CD14-positive monocyte (primary cell): ENCODE data around the gene CASTOR1. TPM values are rescaled to one million over a fixed set of nuclear protein-coding genes. Genes with fewer than 3 reads are reported as not detected.
A peak's percentile ranks its signal among the peaks of the same experiment; 100 is the strongest.

Experiments
- DNase-seq, 3 donors: peaks; one replicate each; pipeline ENCODE4 v3.0.0-alpha.2; 2011 to 2022
- H2AFZ ChIP-seq: 2 replicates; pipeline ENCODE4 v1.6.0; 2012; ENCODE audit warnings: mild to moderate bottlenecking, low read depth, low read length, inconsistent platforms; ENCODE audit not compliant: insufficient read depth, poor library complexity, severe bottlenecking
- H3K27ac ChIP-seq, 2 donors: 1 replicate in 1 of 2; 2 replicates in 1 of 2; pipeline ENCODE4 v1.5.1; 2012 to 2013; ENCODE audit warnings: low read length in 2 of 2, control low read depth in 1 of 2, inconsistent platforms in 1 of 2, low read depth in 1 of 2, mild to moderate bottlenecking in 1 of 2
- H3K27me3 ChIP-seq, 2 donors: one replicate each; pipeline versions ENCODE4 v1.6.0 to v1.6.1; 2011 to 2013; ENCODE audit warnings: low read length in 2 of 2; ENCODE audit not compliant: control insufficient read depth in 2 of 2, insufficient read depth in 2 of 2
- H3K36me3 ChIP-seq, 2 donors: replicated peaks in 1 of 2; 1 replicate in 1 of 2; 2 replicates in 1 of 2; pipeline versions ENCODE4 v1.5.1 to v1.6.1; 2012 to 2013; ENCODE audit warnings: low read length in 2 of 2, control low read depth in 1 of 2, inconsistent platforms in 1 of 2, mild to moderate bottlenecking in 1 of 2; ENCODE audit not compliant: insufficient read depth in 2 of 2, control insufficient read depth in 1 of 2
- H3K4me1 ChIP-seq, 2 donors: 1 replicate in 1 of 2; 2 replicates in 1 of 2; pipeline versions ENCODE4 v1.5.1 to v1.6.1; 2012 to 2013; ENCODE audit warnings: low read length in 2 of 2, control low read depth in 1 of 2, inconsistent platforms in 1 of 2, mild to moderate bottlenecking in 1 of 2, moderate library complexity in 1 of 2; ENCODE audit not compliant: insufficient read depth in 2 of 2, control insufficient read depth in 1 of 2
- H3K4me2 ChIP-seq: replicated peaks from 2 replicates; pipeline ENCODE3; 2012; ENCODE audit warnings: low read length, moderate library complexity, mild to moderate bottlenecking; ENCODE audit not compliant: poor library complexity, severe bottlenecking; ENCODE audit errors: extremely low read depth
- H3K4me3 ChIP-seq, 3 experiments: fragments of 200-600 bp in 1 of 3; sonication (generic) in 1 of 3; replicated peaks in 1 of 3; 1 replicate in 2 of 3; 2 replicates in 1 of 3; pipeline ENCODE4 v1.5.1; 2011 to 2013; ENCODE audit warnings: low read length in 3 of 3, mild to moderate bottlenecking in 3 of 3, control low read depth in 2 of 3, low read depth in 2 of 3, inconsistent platforms in 1 of 3, moderate library complexity in 1 of 3
- H3K79me2 ChIP-seq: 2 replicates; pipeline ENCODE4 v1.6.0; 2012; ENCODE audit warnings: mild to moderate bottlenecking, control low read depth, inconsistent platforms, low read length, moderate library complexity; ENCODE audit not compliant: insufficient read depth
- H3K9ac ChIP-seq: 2 replicates; pipeline ENCODE4 v1.6.0; 2017; ENCODE audit warnings: low read length, mild to moderate bottlenecking; ENCODE audit not compliant: insufficient read depth, poor library complexity, severe bottlenecking
- H3K9me3 ChIP-seq, 2 donors: replicated peaks in 1 of 2; 1 replicate in 1 of 2; 2 replicates in 1 of 2; pipeline versions ENCODE4 v1.5.1 to v1.6.1; 2012 to 2013; ENCODE audit warnings: low read length in 2 of 2, control low read depth in 1 of 2; ENCODE audit not compliant: control insufficient read depth in 1 of 2, insufficient read depth in 1 of 2
- H4K20me1 ChIP-seq: 2 replicates; pipeline ENCODE4 v1.6.0; 2012; ENCODE audit warnings: mild to moderate bottlenecking, low read length, control low read depth, moderate library complexity; ENCODE audit not compliant: insufficient read depth
- H3K27ac Mint-ChIP-seq, 7 donors: one replicate each; pipeline ENCODE4 v1.8.0; 2020; ENCODE audit warnings: mild to moderate bottlenecking in 7 of 7, mixed read lengths in 7 of 7, moderate library complexity in 6 of 7, inconsistent platforms in 2 of 7
- H3K27me3 Mint-ChIP-seq, 3 donors: one replicate each; pipeline ENCODE4 v1.8.0; 2021 to 2022; ENCODE audit warnings: low read depth in 3 of 3, mild to moderate bottlenecking in 3 of 3, mixed read lengths in 3 of 3, moderate library complexity in 3 of 3, inconsistent platforms in 1 of 3
- H3K36me3 Mint-ChIP-seq, 2 donors: one replicate each; pipeline ENCODE4 v1.8.0; 2020; ENCODE audit warnings: mixed read lengths in 2 of 2, inconsistent platforms in 1 of 2, mild to moderate bottlenecking in 1 of 2
- H3K4me1 Mint-ChIP-seq: one replicate; pipeline ENCODE4 v1.8.0; 2020; ENCODE audit warnings: mild to moderate bottlenecking, mixed read lengths
- H3K4me3 Mint-ChIP-seq, 2 donors: one replicate each; pipeline ENCODE4 v1.8.0; 2020; ENCODE audit warnings: mild to moderate bottlenecking in 2 of 2, mixed read lengths in 2 of 2, moderate library complexity in 1 of 2
- H3K9me3 Mint-ChIP-seq, 7 donors: one replicate each; pipeline ENCODE4 v1.8.0; 2020 to 2022; ENCODE audit warnings: mixed read lengths in 7 of 7, mild to moderate bottlenecking in 6 of 7, moderate library complexity in 6 of 7, inconsistent platforms in 2 of 7
- WGBS: methylation state at CpG from one replicate; pipeline ENCODE4 v1.1.5; 2013; ENCODE audit warnings: missing lambda C conversion rate; ENCODE audit not compliant: insufficient coverage; 5-methylcytosine and 5-hydroxymethylcytosine counted together
- intact Hi-C, 2 donors: fragments of 100-400 bp; cut with micrococcal nuclease; formaldehyde crosslinking; loops; one replicate each; pipeline versions ENCODE4 v1.15.0 to v1.15.1; 2023
- polyA plus RNA-seq, 3 donors: library from polyadenylated mRNA; depleted of rRNA in 1 of 3; unstranded in 2 of 3; stranded (reverse) in 1 of 3; fragments of 300-500 nt in 2 of 3; fragments of >200 nt in 1 of 3; fragmentation: Illumina TruSeq in 2 of 3; gene quantifications; 1 replicate in 2 of 3; 2 replicates in 1 of 3; pipeline ENCODE4 v1.2.3, GENCODE V29; 2012 to 2021
- TF ChIP-seq, protein P1 (sequence below): fragments of 200-600 bp; IDR thresholded peaks from one replicate; pipeline ENCODE4 v1.8.0; 2022; ENCODE audit warnings: antibody characterized with exemption, mild to moderate bottlenecking

The CASTOR1 gene
- polyA plus RNA-seq, 3 donors = 6.4 to 15.5 (median 6.5) TPM

DNA sequence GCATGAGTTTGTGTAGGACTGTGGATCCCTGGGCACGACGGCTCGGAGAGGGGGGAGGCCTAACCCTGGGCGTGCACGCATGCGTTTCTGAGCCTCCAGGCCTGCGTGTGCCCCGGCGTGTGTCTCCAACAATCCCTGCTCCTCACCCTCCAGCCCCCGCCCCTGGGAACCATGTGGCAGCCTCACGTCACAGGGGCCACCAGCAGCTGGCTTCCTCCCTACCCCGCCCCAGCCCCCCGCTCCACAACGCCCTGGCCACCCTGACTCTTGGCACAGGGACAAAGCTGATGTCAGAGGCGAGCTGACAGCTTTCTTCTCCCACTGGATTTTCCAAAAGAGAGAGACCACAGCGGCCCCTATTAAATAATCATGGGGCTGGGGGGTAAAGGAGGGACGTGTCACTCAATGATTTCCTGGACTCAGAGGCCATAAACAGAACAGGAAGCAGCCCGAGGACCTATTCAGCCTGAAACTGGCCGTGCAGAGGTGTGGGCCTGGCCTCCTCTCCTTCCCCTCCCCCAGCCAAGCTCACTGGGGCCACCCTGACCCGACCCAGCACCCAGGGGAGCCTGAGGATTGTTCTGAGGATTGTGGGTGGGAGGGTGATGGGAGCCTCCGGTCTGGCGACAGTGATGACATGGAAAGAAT is 36.0 kb downstream of the CASTOR1 start:
- peaks cover 9 to 18% (median 12%) of the 10 kb centered on the region in 3 donors for H3K27me3 Mint-ChIP-seq
- H3K4me1 Mint-ChIP-seq = peaks cover 33% of the 10 kb centered on the region
- no peaks in the 10 kb centered on the region for H3K36me3 Mint-ChIP-seq
- DNase-seq = no peak
- Histone ChIP-seq H2AFZ (no peak overlapping the region), H3K36me3 (no peaks in the 10 kb centered on the region), H3K79me2 (no peaks in the 10 kb centered on the region), H3K9ac (no peak overlapping the region), H3K4me1 (peaks cover 16 to 28% of the 10 kb centered on the region in 2 donors), H3K27ac (no peak overlapping the region), H3K4me2 (no peak overlapping the region), H3K4me3 (no peak overlapping the region), H4K20me1 (no peaks in the 10 kb centered on the region), H3K27me3 (peaks cover 0 to 5% of the 10 kb centered on the region in 2 donors), H3K9me3 (no peaks in the 10 kb centered on the region)
- TF ChIP-seq, protein P1, sequence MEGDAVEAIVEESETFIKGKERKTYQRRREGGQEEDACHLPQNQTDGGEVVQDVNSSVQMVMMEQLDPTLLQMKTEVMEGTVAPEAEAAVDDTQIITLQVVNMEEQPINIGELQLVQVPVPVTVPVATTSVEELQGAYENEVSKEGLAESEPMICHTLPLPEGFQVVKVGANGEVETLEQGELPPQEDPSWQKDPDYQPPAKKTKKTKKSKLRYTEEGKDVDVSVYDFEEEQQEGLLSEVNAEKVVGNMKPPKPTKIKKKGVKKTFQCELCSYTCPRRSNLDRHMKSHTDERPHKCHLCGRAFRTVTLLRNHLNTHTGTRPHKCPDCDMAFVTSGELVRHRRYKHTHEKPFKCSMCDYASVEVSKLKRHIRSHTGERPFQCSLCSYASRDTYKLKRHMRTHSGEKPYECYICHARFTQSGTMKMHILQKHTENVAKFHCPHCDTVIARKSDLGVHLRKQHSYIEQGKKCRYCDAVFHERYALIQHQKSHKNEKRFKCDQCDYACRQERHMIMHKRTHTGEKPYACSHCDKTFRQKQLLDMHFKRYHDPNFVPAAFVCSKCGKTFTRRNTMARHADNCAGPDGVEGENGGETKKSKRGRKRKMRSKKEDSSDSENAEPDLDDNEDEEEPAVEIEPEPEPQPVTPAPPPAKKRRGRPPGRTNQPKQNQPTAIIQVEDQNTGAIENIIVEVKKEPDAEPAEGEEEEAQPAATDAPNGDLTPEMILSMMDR = no peak
- H3K9me3 Mint-ChIP-seq = no peaks in the 10 kb centered on the region
- H3K27ac Mint-ChIP-seq = peak overlapping the region in 5 of 7 donors; percentile 4 to 79 (median 51)
- no peak overlapping the region for H3K4me3 Mint-ChIP-seq
- intact Hi-C loops = no loop called here
- WGBS = 40% methylated on average over 4 of the region's 22 CpGs

DNA sequence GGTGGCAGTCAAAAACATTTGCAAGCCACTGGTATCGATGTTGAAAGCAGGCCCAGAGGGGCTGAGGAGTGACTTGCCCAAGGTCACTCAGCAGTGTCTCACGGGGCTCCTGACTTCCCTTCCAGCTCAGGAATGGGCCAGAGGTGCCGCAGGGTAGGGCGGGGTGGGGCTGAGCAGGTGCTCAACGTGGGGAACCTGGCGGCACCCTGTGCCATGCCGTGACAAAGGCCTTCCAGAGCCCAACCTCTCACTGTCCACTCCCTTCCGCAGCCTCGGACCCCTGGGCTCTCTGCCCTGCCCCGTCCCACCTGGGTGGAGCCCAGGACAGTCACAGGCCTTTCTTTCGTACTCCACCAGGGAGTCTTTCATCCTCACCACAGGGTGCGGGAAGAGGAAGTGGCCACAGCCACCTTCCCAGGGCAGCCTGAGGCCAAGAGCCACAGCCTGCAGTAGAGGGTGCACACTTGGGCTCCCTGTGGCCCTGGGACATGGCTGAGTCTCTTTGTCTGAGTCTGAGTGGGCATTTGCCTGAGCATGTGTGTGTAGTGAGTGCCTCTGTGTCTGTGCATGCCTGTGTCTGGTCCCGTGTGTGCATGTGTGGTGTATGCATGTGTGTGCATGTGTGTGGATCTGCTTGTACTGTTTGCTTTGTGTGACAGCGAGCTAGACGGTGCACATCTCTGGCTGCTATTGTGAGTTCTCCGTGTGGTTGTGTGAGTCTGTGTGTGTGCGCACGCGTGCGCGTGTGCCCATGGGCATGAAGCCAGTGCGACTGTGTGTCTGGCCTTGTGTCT is 36.7 kb downstream of the CASTOR1 start:
- no peaks in the 10 kb centered on the region for H4K20me1 ChIP-seq
- Mint-ChIP-seq H3K4me3 (no peak overlapping the region), H3K9me3 (no peaks in the 10 kb centered on the region), H3K27ac (peak overlapping the region in 4 of 7 donors; percentile 44 to 79 (median 52)), H3K36me3 (peaks cover 0 to 2% of the 10 kb centered on the region in 2 donors), H3K4me1 (peaks cover 35% of the 10 kb centered on the region), H3K27me3 (peaks cover 16 to 24% (median 17%) of the 10 kb centered on the region in 3 donors)
- H2AFZ ChIP-seq = no peak overlapping the region
- intact Hi-C loops = no loop called here
- peaks cover 11 to 23% of the 10 kb centered on the region in 2 donors for H3K4me1 ChIP-seq
- no peaks in the 10 kb centered on the region for H3K9me3 ChIP-seq
- no peak overlapping the region for H3K4me3 ChIP-seq
- no peak overlapping the region for H3K4me2 ChIP-seq
- no peak overlapping the region for H3K9ac ChIP-seq
- no peaks in the 10 kb centered on the region for H3K36me3 ChIP-seq
- H3K27ac ChIP-seq = no peak overlapping the region
- H3K79me2 ChIP-seq = no peaks in the 10 kb centered on the region
- peak in 1 of 3 donors; percentile 38 for DNase-seq
- 63% methylated on average over 19 of the region's 22 CpGs for WGBS
- peaks cover 2 to 13% of the 10 kb centered on the region in 2 donors for H3K27me3 ChIP-seq
- TF ChIP-seq, protein P1 = no peak
